SKM-1 (cell line): Measurements from ENCODE around the gene GPR55.

Experiments used
- DNase-seq: peaks from one replicate; lab custom pipeline; 2025; ENCODE audit not compliant: unreplicated experiment; lab: John Stamatoyannopoulos, UW

GPR55 gene

GRCh38 chr2:230935130-230935430, 10.0 kb upstream of the GPR55 start:
- DNase-seq, result no peak

DNA sequence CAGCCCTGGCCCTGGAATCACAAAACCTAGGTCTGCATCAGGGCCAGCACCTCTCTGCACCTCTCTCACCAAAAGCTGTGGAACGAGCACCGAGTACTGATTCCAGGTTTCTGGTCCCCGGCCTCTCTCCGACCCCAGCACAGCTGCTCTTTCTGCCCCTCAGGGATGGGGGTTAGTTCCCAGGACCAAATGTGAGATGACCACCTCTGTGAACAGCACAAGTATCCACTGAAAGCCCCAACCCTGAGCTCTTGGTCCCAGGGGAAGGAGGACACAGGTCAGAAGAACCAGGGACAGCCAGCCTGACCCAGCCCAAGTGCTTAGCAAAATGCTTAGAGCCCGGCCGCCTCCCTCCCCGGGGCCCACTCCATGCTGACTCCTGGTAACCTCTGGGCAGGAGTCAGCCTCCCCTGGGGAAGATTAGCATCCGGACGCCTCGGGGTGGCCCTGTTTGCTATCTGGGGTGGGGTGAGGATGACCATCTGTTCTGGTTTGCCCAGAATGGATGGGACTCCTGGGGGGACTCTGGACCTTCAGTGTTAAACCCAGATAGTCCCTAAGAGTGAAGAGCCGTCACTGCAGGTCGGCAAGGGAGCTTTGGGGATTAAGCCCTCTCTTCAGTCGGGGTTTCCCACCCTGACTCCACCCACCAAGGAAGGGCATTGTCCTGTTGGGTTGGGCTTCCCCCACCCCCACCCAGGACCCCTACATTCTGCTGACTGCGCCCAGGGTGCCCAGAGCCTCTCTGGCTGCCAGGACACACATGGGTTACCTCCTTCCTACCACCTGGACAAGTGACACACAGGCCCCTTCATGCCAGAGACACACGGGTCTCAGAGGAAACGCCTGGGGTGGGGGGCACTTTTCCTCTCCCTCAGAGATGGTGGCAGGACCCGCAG, 9.4 kb upstream of the GPR55 start:
- DNase-seq, result no peak

GRCh38 chr2:230933521-230934180, 8.6 kb upstream of the GPR55 start:
- DNase-seq, result no peak

GRCh38 chr2:230932556-230933511, 7.8 kb upstream of the GPR55 start:
- DNase-seq, result peak; percentile 17

DNA sequence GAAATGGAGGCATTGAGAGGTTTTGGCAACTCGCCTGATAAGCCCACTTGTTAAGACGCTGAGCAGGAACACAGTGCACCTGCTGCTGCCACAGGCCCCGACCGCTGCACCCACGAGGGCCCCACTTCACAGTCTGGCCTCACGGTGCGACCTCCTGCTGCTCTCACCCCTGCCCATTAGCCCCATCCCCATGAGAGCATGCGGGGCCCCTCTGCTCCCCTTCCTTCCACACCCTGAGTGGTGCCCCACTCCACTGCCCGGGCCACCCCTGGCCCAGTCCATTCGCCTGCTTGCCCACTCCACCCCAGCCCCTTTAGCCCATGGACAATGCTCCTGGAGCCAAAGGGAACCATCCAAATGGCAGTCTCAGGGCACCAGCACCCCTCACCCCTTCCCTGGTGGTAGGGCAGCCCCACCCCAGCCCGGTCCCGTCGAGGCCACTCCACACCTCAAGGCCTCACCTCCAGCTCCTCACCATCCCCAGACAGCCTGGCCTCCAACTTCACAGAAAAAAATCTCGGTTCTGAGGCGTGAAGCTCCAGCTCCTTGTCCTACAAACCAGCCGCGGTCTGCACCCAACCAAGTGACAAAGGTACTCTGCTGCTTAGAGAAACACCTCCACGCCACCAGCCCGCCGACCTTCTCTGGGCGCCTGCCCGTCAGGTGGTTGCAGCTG, 6.7 kb upstream of the GPR55 start:
- DNase-seq, result no peak

GRCh38 chr2:230930928-230931555, 6.0 kb upstream of the GPR55 start:
- no peak for DNase-seq

DNA sequence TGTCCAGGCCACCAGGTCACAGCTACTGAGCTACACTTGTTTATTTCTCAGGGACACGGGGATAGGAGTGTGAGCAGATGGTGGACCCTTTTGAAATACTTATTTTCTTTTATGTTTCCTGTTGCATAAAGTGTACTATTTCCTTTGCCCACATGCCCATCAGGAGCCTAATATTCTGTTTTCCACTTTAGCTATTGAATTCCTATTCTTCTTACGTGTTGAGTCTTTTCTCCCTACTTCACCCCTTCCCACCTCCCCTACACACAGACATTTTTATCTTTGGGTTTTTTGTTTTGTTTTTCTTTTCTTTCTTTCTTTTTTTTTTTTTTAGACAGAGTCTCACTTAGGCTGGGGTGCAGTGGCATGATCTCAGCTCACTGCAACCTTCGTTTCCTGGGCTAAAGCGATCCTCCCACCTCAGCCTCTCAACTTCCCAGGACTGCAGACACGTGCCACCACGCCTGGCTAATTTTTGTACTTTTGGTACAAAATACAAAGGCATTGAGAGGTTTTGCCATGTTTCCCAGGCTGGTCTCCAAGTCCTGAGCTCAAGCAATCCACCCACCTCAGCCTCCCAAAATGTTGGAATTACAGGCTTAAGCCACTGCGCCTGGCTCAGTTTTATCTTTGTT, 5.2 kb upstream of the GPR55 start:
- DNase-seq, result no peak

DNA sequence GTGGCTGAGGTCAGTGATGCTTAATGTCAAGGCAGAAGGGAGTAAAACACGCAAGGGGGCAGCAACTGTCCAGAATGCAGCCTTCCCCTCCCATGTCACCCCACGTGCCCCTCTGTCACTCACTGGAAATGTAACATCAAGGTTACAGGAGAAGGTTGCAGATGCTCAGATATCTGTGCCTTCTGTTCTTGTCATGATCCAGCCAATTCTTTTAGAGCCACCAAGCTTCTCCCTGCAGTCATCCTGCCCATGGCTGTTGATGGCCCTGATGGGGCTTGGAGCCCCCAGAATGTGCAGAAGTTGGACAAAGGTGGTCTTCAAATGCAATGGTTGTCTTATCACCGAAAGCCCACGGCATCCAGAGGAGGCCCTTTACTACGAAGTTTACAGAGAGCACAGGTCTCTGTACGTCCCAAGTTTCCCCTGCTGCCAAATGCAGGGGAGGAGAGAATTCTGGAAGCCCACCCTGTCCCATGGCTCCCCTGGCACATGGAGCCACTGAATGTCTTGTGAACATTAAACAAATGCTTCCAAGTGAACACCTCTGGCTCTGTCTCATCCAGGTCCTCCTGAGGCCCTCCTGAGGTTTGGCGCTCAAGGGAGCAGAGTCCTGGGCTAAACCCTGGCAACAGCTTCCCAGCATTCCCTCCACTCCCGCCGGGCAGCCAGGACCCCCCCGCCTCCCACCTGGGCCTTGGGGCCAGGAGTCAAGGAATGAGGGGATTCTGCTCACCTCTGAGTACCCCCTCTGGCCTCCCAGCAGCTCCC, 4.5 kb upstream of the GPR55 start:
- DNase-seq, result no peak

DNA sequence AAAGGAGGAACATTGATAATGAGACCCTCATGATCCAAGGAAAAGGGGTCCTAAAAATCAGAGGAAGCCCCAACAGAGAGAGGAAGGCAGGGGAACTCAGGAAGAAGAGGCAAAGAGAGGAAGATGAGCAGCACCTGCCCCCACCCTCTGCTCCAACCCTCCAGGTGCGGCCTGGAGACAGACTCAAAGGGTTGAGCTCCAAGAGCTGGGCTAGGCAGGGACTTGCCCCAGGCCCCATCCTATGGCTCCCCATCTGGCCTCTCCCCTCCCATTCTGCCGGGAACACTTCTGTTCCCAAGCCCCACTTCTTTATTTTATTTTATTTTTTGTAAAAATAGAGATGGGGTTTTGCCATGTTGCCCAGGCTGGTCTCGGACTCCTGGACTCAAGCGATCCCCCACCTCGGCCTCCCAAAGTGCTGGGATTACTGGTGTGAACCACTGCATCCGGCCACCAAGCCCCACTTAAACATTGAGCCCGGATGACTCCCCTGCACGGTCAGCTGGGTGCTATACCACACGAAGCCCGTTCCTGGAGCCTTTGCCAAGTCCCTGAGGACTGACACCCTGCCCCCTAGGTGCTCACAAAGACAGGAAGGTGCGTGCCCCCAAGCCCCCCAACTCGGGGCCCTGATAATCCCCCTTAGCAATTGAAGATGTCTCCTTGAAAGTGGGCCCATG, 3.8 kb upstream of the GPR55 start:
- DNase-seq, result no peak

GRCh38 chr2:230927711-230928341, 2.8 kb upstream of the GPR55 start:
- DNase-seq, result no peak

DNA sequence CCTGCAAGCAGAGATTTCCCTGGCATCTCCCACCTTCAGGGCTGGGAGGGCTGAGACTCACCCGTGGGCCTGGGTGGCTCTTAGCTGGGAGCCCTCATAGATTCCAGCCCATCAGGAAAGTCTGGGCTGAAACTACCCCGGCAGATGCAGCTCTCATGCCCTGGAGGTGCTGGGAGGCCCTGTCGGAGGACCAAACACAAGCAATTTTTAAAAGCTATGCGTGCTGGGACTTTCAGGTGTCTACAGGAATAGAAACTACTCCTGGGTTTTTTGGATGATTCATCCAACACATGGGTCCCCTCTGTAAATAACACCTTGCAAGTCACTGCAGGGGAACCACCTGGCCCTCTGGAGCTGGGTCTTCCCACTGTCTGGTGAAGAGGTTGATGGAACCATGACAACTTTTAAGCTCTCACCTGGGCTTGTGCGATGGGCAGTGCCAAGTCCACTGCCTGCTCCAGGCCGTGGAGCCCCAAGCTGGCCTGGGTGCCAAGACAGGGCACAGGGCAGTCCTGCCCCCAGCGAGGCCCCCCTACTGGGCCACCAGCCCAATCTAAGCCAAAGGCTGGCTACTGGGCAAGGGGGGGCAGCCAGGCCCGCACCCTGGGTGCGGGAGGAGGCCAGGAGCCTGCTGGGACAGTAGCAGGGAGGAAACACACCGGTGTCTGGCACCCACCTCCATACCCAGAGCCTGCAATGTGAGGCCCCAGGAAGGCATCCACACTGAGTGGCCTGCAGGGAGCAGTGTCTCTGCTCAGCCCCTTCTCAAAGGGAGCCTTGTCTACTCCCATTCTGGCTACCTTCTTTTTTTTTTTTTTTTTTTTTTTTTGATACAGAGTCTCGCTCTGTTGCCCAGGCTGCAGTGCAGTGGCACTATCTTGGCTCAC, 1.1 kb upstream of the GPR55 start:
- DNase-seq, result no peak

DNA sequence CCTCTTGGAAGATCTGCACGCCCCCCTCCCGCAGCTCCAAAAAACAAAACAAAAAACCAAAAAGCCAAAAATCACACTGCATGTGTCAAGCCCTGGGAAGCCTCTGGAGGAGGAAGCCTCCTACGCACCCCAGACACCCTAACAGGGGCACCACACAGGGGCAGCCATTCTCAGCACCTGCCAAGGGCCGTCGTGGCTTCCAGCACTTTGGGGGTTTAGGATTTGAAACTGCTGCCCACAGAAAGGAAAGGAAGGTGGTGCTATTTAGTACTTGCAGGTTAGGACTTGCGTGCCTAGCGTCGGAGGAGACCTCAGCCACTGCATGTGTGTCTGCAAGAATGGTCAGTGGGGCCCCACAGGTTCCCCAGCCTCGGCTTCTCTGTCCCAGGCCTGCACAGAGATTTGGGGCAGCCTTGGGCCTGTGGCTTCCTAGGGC, 419 bp upstream of the GPR55 start:
- no peak for DNase-seq

- no peak for DNase-seq
These were observed 961 bp downstream of the GPR55 start for GRCh38 chr2:230924092-230924469.

DNA sequence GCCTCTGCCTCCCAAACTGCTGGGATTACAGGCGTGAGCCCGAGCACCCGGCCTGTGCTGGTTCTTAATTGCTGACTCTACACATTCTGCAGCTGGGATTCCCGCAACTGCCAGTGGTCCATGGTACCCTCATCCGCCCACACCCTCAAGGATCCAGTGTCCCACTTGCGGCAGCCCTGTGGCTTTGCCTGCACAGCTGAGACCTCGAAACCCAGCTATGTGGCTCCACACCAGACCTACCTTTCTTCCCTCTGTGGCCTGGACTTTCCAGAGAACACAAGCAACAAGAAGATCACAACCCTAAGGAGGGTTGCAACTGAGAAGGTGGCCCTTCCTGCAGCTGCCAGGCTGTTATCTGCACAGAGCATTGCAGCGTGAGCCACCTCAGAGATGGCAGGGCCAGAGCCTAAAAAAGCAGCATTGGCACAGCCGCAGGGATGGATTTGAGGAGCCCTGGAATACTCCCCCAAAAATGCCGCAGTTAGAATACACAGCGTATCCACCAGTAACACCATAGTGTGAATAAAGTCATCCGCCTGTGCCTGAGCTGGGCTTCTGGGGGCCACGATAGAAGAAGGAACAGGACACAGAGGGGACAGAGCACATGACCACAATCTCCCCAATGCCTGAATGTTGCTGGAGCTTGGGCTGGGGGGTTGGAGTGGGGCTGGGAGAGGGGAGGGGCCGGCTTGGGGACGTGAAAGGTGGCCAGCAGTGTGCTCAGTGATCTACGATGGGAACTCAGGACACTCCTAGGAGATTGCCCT, 1.9 kb downstream of the GPR55 start:
- no peak for DNase-seq

DNA sequence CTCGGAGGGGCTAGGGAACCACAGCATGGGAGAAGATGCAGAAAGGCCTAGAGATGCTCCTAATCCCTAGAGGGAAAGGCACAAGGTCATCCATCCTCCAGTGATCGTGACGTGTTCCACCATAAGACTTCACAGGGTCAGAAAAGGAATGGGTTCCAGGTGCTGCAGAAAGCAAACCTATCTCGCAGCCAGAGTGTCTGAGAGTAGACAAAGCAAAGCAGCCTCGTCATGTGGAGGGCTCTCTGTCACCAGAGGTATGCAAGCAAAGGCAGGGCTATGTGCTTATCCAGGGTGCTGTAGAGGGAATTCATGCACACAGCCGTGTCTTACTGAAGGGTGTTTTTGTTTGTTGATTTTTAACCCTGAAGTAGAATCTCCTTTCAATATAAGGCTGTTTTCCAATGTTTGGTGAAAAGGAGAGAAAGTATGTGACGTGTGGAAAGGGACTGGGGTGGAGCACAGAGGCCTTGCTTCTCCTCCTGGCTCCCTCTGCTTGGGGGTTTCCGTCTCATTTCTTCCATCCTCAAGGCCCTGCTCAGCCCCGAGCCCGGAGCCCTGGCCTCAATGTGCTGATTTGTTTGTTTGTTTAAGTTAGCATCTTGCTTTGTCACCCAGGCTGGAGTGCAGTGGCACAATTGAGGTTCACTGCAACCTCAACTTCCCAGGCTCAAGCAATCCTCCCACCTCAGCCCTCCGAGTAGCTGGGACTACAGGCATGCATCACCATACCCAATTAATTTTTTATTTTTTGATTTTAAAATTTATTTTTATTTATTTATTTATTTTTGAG, 3.0 kb downstream of the GPR55 start:
- no peak for DNase-seq

DNA sequence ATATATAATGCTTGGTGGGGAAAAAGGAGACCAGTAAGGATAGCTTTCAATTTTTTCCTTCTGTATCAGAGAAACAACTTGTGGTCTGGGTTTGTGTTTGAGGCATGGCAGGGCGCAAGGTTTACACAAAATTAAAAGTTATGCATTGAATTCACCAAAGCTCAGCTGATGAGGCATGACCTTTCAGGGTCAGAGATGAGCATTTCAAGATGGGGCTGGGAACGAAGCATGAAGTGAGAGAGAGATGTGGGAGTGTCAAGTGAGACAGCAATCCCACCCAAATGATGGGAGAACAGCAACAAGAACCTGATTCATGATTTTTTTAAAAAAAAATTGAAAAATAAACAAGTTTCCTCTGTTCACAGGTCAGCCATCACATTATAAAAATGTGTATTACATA, 4.9 kb downstream of the GPR55 start:
- DNase-seq, result no peak
